HK-2 (cell line): ENCODE measurements around the gene HJURP.
A peak's percentile ranks its signal among the peaks of the same experiment; 100 is the strongest.
"Not testable (repeated sequence)": the region's sequence is repeated elsewhere in the genome, so short reads cannot be mapped to it uniquely, and the experiment has no call there.

Experiments
- DNase-seq: peaks from one replicate; pipeline ENCODE4 v3.0.0-alpha.2; 2018; ENCODE audit not compliant: unreplicated experiment

Gene HJURP, protein sequence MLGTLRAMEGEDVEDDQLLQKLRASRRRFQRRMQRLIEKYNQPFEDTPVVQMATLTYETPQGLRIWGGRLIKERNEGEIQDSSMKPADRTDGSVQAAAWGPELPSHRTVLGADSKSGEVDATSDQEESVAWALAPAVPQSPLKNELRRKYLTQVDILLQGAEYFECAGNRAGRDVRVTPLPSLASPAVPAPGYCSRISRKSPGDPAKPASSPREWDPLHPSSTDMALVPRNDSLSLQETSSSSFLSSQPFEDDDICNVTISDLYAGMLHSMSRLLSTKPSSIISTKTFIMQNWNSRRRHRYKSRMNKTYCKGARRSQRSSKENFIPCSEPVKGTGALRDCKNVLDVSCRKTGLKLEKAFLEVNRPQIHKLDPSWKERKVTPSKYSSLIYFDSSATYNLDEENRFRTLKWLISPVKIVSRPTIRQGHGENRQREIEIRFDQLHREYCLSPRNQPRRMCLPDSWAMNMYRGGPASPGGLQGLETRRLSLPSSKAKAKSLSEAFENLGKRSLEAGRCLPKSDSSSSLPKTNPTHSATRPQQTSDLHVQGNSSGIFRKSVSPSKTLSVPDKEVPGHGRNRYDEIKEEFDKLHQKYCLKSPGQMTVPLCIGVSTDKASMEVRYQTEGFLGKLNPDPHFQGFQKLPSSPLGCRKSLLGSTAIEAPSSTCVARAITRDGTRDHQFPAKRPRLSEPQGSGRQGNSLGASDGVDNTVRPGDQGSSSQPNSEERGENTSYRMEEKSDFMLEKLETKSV

GRCh38 chr2:233854241-233854981, at the start of gene HJURP:
Gene HJURP, minus strand, starts transcription at chr2:233854535. Its CDS starts 35 bp downstream, at chr2:233854500.
- DNase-seq = peak; percentile 97

GRCh38 chr2:233901884-233902283, 47.5 kb upstream of the HJURP start:
- no peak for DNase-seq

GRCh38 chr2:233901367-233901766, 47.0 kb upstream of the HJURP start:
- no peak for DNase-seq

DNA sequence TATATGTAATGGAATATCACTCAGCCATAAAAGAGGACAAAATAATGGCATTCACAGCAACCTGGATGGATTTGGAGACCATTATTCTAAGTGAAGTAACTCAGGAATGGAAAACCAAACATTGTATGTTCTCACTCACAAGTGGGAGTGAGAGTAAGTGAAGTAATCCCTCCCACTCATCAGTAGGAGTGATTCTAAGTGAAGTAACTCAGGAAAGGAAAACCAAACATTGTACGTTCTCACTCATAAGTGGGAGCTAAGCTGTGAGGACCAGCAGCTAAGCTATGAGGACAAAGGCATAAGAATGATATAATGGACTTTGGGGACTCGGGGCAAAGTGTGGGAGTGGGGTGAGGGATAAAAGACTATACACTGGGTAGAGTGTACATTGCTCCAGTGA, 41.9 kb upstream of the HJURP start:
- DNase-seq = not testable (repeated sequence)

GRCh38 chr2:233892793-233893192, 38.5 kb upstream of the HJURP start:
- no peak for DNase-seq

DNA sequence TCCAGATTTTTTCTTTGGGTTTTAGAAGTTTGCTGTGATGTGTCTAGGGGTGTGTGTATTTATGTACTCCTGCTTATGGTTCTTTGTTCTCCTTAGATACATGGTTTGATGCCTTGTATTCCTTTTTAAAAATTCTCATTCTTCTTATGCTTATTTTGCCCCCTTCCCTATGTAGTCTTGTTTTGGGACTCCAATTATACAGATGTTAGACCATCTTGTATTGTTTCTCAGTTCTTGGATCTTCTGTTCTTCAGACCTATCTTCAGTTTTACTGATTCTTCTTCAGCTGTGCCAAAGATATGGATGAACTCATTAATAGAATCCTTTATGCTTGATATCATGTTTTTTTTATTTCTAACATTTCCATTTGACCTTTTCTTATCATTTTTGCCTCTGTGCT, 28.0 kb upstream of the HJURP start:
- DNase-seq = no peak

- not testable (repeated sequence) for DNase-seq
Observed at GRCh38 chr2:233872125-233872524, 17.8 kb upstream of the HJURP start.

GRCh38 chr2:233871432-233871831, 17.1 kb upstream of the HJURP start:
- DNase-seq = no peak

DNA sequence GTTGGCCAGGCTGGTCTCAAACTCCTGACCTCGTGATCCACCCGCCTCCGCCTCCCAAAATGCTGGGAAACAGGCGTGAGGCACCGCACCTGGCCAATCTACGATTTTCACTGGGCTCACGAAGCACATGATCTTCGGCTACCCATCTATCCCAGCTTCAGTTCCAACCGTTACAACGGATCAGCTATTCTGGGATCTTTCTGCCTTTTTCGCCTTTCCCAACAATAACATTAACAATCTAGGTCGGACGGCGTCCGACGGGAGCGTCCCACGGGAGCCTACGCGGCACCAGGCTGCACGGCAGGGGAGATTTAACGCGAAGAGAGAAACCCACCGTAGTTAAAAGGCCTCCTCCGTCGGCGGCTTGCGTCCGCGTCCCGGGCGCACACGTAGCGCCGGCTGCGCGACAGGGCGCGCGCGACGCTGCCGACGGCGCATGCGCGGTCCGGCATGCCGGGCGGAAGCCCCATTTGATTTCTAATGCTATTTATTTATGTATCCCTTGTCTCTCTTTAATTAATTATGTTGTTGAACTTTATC, 13.7 kb upstream of the HJURP start, which contains the start of gene MSL3B:
TSS of gene MSL3B (minus strand) at position 394 of the 540 bp plus-strand sequence.
- peak; percentile 63 for DNase-seq

DNA sequence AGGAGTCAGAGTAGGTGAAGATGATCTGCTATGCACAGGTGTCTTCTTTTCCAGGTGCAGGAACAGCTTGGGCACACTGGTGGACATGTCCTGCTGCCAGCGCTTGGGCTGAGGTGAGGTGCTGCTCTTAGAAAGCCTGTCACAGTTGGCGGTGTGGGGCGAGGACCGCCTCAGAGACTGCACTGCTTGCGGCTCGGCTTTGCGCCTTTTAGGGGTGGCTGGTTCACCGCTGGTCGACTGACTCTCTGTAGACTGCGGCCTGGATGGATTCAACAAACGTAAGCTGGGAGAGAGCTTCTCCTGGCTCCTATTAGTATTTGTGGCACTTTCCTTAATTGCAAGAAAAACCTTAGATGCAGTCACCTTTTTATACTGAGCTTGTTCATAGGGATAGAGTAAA, 12.1 kb upstream of the HJURP start:
- no peak for DNase-seq

DNA sequence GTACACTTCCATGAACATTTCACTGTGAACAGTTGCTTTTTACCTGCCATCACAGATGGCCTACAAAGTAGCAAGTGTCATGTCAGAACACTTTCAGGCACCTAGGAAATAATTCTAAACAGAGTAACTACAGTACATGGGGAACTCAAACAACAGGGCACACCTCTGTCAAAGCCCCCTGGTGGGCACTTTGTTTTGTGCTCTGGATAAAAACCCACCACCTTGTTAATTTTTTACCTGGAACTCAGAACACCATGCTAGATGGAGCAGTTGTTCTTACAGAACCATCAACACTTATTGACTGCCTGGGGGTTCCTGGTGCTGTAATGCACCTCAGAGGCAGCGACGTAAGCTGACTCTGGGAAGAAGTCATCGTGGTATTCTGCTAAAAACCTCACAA, 11.5 kb upstream of the HJURP start:
- no peak for DNase-seq

GRCh38 chr2:233862261-233862768, 8.0 kb upstream of the HJURP start:
- DNase-seq = no peak

- DNase-seq = no peak
Observed at GRCh38 chr2:233858331-233858730, 4.0 kb upstream of the HJURP start.

GRCh38 chr2:233857511-233858141, 3.3 kb upstream of the HJURP start:
- DNase-seq = no peak

DNA sequence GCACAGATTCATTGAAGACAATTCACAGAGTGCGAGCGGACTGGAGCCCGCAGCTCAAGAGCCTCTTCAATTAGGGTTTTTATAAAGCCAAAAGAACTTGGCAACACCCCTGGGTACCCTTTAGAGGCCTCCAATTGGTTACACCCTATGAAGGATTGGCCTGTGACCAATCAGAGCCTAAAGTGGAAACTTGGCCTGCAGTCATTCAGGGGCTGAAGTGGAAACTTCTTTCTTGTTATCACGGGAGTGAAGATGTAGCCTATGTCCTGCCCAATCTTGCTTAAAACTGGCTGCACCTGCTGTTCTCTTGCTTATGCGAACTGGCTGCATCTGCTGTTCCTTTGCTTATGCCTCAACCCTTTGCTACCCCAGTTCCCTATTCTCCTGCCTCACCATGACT, 1.8 kb upstream of the HJURP start:
- DNase-seq = no peak

DNA sequence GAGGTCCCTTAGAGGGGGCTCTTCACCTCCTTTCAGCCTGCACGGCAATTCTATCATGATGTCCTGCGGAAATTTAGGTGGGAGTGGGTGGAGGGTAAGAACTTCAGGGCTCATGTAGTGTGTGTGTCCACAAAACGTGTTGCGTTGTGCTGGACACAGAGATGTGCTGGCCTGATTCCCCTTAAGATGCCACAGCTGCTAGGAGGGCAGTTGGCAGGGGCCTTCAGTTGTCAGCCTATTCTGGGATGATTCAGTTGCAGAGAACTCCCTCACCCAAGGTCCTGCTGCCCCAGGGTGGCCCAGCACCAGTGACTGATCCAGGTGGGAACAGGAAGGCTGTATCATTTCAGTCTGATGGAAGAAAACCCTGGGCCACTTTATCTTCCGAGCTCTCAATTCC, 1.0 kb upstream of the HJURP start:
- DNase-seq = no peak

- DNase-seq = no peak
Observed at GRCh38 chr2:233853883-233854240, 473 bp downstream of the HJURP start.

- no peak for DNase-seq
Observed at GRCh38 chr2:233853353-233853752, 982 bp downstream of the HJURP start.

DNA sequence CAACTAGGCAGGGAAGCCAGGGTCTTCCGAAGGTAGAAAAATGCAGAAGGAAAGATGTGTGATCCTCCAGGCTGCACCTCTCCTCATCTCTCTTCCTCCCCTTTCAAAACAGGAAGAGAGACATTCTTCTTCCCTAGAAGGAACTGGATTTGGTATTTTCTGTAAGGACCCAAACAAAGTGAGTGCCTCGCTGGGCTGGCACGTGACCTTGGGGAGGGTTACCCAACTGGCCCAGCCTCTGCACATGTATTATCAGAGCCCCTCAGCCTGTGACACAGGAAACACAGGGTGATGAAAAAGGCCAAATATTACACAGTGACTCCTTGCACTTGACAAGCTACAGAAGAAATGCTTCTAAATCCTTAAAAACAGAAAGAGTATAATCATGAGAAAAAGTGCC, 2.3 kb downstream of the HJURP start:
- no peak for DNase-seq

- no peak for DNase-seq
Observed at GRCh38 chr2:233851169-233851568, 3.2 kb downstream of the HJURP start.

DNA sequence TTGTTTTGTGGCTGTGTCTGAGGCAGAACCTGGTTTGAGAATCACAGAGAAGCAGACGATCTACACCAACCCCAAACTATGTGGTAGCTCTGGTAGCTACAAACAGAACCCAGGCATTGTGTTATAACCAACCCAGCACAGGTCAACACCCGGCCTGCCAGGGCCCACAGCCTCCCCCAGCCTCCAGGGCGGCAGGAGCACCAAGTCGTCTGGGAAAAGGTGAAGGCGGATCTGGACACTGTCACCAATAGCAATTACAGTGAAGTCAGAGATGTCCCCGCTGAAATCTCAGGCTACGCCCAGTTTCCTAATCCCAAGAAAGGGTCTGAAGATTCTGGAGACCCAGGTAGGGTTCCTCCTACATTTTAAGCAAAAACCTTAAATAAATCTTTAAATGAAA, 3.6 kb downstream of the HJURP start:
- DNase-seq = no peak
